Measurements from ENCODE around the gene MAP2K3.
"Not testable (repeated sequence)": the region's sequence is repeated elsewhere in the genome, so short reads cannot be mapped to it uniquely, and the experiment has no call there.

DNA sequence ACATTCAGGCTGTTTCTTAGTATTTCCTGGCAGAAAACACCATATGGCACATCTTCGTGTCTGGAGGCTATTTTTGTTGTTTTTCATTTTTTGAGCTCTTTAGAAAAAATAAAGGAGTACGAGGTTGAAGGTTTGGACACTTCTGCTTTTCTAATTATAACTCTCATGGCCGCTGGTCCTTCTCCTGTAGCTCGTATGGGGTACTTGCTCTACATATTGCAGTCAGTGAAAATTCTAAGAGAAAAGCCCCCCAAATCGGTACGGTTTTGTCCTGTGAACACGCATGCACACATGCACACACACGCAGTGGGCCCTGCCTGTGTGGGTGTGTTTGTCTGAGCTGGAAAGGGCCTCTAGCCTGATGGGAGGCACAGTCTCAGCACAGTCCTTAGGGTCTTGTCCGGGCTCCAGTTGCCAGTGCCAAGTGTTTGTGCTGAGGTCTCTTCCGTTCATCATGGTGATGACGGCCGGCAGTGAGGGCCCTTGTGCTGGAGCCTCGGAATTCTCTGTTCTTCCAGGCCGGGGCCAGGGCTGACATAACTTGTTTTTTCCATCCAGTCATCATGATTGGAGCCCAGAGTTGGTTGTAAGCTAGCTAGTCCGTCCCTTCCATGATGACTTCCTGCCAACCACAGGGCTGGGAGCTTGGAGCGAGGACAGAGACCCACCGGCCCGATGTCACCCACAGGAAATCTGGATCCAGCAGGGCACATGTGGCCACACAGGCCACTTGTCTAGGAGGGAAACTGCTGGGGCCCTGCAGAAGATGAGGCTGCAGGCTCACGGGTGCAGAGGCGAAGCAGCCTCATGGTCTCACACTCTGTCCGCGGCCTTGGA lies 26.5 kb downstream of the MAP2K3 start:
- TF ChIP-seq, protein P1, sequence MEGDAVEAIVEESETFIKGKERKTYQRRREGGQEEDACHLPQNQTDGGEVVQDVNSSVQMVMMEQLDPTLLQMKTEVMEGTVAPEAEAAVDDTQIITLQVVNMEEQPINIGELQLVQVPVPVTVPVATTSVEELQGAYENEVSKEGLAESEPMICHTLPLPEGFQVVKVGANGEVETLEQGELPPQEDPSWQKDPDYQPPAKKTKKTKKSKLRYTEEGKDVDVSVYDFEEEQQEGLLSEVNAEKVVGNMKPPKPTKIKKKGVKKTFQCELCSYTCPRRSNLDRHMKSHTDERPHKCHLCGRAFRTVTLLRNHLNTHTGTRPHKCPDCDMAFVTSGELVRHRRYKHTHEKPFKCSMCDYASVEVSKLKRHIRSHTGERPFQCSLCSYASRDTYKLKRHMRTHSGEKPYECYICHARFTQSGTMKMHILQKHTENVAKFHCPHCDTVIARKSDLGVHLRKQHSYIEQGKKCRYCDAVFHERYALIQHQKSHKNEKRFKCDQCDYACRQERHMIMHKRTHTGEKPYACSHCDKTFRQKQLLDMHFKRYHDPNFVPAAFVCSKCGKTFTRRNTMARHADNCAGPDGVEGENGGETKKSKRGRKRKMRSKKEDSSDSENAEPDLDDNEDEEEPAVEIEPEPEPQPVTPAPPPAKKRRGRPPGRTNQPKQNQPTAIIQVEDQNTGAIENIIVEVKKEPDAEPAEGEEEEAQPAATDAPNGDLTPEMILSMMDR (IDR thresholded peaks at IDR 0.05) = not testable (repeated sequence)
- not testable (repeated sequence) for TF ChIP-seq POLR2A (IDR thresholded peaks at IDR 0.05)

All from stomach (tissue), 4 donors.